Activated effector memory CD4-positive, alpha-beta T cell treated with anti-CD3 and anti-CD28 coated beads, Interleukin-2, amount 50 U/mL, for 16 hours (primary cell): Measurements from ENCODE around the gene FANCE.

Source experiments
- DNase-seq: peaks from one replicate; pipeline ENCODE4 v3.0.0-alpha.2; 2020

Gene FANCE

DNA sequence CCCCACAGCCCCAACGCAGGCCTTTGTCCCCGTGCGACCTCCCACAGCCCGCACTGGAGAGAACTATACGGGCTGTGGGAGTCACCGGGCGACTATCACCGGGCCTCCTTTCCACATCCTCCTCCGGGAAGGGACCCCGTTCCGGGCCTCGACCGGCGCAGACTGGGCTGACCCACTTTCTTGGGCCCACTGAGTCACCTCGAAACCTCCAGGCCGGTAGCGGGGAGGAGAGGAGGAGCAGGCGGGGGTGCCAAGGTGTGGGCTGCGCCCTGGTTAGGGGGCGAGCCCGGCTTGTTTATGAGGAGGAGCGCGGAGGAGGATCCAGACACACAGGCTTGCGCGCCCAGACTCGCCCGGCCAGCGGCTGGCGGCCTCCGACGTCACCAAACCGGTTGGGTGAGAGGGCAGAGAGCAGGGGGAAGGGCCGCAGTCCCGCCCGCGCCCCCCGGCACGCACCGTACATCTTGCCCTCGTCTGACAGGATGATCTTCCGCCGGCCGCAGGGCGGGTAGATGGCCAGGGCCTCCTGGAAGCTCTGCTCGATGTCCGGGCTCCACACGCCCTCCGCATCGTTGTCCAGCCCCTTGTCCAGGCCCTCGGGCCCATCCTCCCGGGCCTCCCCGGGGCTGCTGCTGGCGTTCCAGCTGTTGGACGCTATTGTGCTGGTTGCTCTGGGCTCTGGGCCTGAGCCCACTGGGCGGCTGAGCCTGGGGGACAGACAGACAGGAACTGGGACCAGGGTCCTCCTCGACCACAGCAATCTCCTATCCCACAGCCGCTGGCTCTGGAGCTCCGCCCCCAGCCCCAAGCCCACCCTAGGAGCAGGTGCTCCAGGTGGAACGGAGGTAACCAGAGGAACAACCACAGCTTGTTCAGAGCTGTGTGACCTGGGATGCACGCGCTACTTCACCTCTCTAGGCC is 34.1 kb downstream of the FANCE start:
- no peak for DNase-seq

- DNase-seq: no peak
Observed at GRCh38 chr6:35487658-35488516, 35.7 kb downstream of the FANCE start.

DNA sequence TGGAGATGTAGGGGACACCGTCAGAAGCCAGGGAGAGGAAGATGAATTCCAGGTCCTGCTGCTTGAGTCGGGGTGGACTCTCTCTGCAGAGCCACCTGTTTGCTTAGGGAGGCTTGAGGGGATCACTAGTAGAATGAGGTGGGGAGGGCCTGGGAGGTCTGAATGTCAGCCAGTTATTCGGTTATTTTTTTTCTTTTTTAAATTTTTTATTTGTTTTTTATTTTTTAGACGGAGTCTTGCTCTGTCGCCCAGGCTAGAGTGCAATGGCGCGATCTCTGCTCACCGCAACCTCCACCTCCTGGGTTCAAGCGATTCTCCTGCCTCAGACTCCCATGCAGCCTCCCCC is 36.4 kb downstream of the FANCE start:
- DNase-seq: no peak

GRCh38 chr6:35489066-35489465 is 36.9 kb downstream of the FANCE start:
- no peak for DNase-seq

GRCh38 chr6:35489995-35490791 is 38.1 kb downstream of the FANCE start:
- no peak for DNase-seq

DNA sequence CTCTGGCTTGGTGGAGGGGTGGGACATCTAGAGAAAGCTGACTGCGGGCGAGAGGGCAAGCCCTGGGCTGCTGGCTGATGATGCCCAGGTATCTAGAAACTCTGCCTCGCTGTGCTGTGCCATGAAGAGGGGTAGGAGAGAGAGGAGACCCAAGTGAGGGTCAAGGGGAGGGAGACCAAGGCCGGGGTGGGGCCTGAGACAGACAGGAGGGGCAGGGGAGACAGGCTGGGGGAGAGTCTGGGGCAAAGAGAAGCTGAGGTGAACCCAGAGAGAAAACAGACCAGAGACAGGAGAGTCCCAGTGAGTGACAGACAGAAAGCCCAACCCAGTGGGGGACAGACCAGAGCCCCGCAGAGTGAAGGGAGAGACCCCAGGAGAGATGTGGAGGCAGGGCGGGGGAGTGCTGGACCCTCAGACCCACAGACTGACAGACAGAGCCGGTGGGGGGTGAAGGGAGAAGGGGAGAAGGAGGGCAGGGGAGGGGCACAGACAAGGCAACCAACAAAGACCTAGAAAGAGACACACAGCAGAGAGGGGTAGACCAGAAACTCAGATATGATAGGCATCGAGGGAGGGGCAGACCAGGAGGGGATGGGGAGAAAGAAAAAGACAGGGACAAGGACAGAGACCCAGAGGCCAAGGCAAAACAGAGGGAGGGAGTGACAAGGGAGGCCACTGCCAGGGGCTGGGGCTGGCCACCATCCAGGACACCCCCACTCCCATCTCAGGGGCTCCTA is 38.9 kb downstream of the FANCE start:
- no peak for DNase-seq

- no peak for DNase-seq
Observed at GRCh38 chr6:35491558-35492257, 39.6 kb downstream of the FANCE start.

GRCh38 chr6:35492258-35492973 is 40.3 kb downstream of the FANCE start:
- no peak for DNase-seq

- no peak for DNase-seq
Observed at GRCh38 chr6:35492974-35493284, 40.8 kb downstream of the FANCE start.

DNA sequence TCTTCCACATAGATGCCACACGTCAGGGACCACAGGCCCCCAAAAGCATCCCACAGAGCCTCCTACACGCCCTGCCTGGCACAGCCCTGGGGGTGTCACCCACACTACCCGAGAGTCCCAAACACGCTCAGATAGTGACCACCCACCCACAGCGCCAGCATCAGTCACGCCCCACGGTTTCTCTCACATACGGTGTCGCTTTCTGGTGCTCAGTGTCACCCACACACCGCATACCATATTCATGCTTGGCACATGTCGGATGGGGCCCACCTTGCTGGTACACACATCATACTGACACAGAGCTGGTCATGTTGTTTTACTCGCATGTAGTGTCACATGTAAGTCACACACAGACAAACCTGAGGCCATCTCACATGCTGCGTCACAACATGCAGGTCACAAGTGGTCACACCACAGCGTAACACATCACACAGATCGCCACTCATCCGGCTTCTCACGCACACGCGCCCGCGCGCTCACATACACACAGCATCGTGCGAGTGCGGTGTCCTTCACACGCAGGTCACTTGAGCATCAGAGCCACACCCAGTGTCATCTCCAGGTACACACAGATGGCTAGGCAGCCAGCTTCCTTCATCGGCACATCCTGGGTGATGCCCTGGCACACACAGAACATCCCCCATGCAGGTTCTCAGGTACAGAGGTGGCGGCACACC is 41.3 kb downstream of the FANCE start:
- no peak for DNase-seq

DNA sequence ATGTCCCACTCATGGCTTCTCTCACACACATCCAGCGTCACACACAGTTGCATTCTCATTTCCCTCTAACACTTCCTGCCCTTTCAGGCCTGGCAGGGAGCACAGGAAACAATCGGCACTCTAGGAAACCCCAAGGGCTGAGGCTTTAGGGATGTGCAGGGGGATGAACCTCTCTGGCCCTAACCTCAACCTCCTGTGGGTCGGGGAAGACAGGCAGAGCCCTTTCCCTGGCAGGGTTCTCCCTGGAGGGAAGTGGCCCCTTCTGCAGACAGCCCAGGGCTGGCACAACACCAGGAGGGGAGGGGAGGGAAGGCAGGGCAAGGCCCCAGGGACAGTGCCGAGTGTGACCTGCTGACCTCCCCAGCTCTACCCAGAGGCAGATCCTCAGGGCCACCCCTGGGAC is 42.0 kb downstream of the FANCE start:
- DNase-seq: no peak

DNA sequence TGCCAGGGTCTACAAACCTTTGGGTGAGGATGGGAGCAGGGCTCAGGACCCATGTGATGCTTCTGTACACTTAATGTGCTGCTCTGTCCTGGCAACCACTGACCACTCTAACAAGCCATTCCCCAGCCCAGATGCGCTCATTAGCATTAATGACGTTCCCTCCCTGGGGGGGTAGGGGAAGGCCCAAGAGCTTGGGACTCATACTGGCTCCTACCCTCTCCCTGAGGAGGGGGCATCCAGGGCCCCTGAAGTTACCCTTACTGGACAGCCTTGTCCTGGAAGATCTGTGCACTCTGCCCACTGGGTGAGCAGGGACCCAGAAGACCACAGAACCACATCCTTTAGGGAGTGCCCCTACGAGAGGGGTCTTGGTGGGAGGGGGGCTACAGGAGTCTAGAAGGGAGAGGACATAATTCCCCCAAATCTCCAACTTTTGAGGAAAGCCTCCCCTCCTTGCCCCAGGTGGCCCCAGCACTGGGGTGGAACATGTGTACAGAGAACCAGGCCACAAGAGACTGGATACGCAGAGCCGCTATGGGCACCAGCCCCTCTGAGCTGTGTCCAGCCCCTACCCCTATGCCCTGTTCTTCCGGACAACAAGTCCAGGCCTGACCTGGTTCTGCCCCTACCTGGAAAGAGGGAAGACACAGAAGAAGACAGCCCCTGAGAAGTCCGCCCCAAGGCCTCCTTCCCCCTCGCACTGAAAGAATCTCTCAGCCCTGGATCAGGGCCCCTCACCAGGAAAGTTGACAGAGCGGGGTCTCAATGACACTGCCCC is 43.3 kb downstream of the FANCE start:
- no peak for DNase-seq

DNA sequence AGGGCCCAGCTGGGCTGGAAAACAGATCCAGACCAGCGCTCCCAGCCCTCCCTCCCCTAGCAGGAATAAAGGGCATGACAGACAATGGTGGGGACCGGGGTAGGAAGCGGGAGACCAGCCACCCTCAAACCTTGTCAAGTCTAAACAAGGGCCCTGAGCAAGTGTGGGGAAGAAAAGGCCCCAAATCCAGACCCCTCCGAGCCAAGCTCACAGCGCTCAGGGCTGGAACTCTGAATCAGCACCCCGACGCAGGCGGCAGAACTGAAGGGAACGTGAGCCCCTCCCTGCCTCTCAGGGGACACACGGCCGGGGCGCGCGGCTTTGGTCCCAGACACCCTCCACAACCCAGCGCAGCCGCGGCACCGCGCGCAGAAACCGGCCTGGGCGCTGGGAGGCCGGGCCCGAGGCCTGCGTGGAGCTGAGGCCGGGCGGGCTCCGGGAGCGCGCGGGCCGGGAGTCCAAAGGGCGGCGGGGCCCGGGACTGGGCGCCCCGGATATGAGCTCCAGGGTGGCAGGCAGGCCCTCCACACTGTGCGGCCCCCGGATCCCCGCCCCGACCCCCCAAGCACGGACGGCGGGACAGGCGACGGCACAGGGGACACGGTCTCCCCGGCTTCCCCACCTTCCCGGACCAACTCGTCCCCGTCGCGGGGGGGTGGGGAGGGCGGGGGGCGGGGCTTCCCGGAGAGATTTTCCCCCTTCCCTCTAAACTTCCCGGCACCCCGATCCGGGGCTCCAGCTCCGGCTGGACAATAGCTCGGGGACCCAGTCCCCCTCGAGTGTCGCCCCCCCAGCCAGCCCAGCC is 44.1 kb downstream of the FANCE start:
- DNase-seq: no peak

- peak; percentile 82 for DNase-seq
Observed at GRCh38 chr6:35496841-35497570, 44.9 kb downstream of the FANCE start, which contains the start of gene TEAD3. Gene TEAD3, minus strand, starts transcription at chr6:35497079.

- DNase-seq: peak; percentile 78
Observed at GRCh38 chr6:35497571-35498421, 45.7 kb downstream of the FANCE start.

DNA sequence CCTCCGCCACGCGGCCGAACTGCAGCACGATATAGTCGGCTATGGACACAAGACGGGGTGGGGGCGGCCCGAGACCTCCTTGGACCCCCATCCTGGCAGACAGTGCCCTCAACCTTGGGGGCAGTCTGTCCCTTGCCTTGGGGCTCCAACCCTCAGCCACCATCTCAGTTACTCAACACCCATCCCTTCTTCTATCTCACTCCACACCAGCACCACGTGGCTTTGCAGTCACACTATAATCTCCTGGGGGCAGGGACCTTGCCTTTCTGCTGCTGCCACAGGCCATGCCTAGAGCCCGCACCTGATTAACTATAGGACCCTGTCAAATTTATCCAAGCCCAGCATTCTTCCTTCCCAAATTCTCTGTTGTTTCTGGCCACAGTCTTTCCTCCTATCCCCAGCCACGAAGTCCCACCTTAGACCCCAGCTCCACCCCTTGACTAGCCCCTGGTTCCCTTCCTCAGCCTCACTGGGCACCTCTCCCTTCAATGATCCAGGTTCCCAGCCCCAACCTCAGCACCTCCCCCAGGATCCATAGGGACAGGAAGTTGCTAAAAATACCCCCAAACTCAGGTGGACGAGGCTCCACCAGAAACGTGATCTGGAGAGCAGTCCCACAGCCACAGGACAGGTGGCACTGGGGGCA is 46.4 kb downstream of the FANCE start:
- no peak for DNase-seq

GRCh38 chr6:35499372-35499771 is 47.2 kb downstream of the FANCE start:
- DNase-seq: no peak
